Activated CD8-positive, alpha-beta memory T cell treated with anti-CD3 and anti-CD28 coated beads, Interleukin-2, amount 50 U/mL, for 1 hour (primary cell): Measurements from ENCODE around the gene RNF126.
"Not testable (repeated sequence)": the region's sequence is repeated elsewhere in the genome, so short reads cannot be mapped to it uniquely, and the experiment has no call there.

Experiments
- DNase-seq: peaks from one replicate; pipeline ENCODE4 v3.0.0-alpha.2; 2020; ENCODE audit errors: extremely low read depth

The RNF126 gene

GRCh38 chr19:611481-611868 lies 51.5 kb downstream of the RNF126 start:
- no peak for DNase-seq

GRCh38 chr19:610801-611480 lies 52.1 kb downstream of the RNF126 start:
- DNase-seq: no peak

GRCh38 chr19:610071-610800 lies 52.8 kb downstream of the RNF126 start:
- DNase-seq: no peak

GRCh38 chr19:609004-609346 lies 54.0 kb downstream of the RNF126 start:
- no peak for DNase-seq

GRCh38 chr19:608155-609003 lies 54.6 kb downstream of the RNF126 start:
- DNase-seq: no peak

- no peak for DNase-seq
Measured at GRCh38 chr19:607301-608154, 55.5 kb downstream of the RNF126 start.

- DNase-seq: not testable (repeated sequence)
Measured at GRCh38 chr19:605061-605971, 57.7 kb downstream of the RNF126 start.

- no peak for DNase-seq
Measured at GRCh38 chr19:604355-604754, 58.7 kb downstream of the RNF126 start.

- not testable (repeated sequence) for DNase-seq
Measured at GRCh38 chr19:603779-604178, 59.2 kb downstream of the RNF126 start.

GRCh38 chr19:603302-603639 lies 59.7 kb downstream of the RNF126 start:
- DNase-seq: not testable (repeated sequence)

- no peak for DNase-seq
Measured at GRCh38 chr19:602391-603301, 60.4 kb downstream of the RNF126 start.

- DNase-seq: no peak
Measured at GRCh38 chr19:601790-602189, 61.2 kb downstream of the RNF126 start.

- DNase-seq: no peak
Measured at GRCh38 chr19:601310-601709, 61.7 kb downstream of the RNF126 start.
